Left hindlimb (tissue), 1 donor: ENCODE measurements around the gene SYS1.

Source experiments
- DNase-seq: peaks from one replicate; pipeline ENCODE4 v3.0.0-alpha.2; 2018

SYS1 gene

DNA sequence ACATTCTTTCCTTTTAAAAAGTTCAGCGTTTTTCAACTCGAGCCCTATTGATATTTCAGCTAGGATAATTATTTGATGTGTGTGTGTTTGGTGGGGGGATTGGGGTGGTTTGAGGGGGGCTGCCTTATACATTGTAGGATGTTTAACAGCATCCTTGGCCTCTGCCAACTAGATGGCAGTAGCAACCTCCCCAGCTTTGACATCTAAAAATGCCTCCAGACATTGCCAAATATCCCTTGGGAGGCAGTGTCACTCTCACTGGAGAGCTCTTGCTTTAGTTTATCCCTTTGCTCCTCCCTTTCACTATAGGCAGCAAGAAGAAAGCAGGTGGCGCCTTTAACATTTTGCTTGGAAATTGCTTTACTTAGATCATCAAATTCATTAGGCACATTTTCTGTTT is 29.8 kb downstream of the SYS1 start:
- DNase-seq, result no peak

DNA sequence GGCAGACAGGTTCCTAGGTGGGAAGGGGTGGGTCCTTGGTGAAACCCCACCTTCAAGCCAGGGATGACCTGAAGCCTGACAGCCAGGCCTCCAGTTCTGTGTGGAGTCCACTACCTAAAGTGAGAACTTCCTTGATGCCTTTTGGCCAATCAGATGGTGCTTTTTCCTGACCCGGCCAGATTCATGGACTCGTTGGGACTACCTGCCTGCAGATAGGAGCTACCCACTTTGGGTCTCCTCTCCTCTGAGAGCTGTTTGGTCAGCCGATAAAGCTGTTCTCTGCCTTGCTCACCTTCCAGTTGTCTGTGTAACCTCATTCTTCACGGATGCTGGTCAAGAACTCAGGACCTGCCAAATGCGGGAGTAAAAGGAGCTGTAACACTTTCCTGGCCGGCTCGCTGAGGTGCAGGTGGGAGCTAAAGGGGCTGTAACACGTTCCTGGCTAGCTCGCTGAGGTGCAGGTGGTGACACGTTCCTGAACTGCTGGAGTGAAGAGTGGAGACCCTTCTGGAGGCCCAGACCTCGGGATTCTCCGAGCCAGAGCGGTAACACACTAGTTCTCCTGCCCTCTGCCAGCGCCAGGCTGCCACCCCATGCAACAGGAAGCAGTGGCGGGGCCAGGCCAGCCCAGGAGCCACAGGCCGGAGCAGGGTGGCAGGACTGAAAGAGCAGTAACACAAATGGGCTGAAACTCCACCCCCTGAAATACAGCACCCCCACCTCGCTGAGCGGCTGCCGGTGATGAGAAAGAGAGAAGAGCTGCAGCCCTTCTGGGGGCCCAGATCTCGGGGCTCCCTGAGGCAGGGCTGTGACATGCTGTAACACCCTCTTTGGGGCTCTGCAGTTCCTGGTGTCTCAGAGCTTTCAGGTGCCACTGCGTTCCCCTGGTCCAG is 31.5 kb downstream of the SYS1 start:
- DNase-seq, result no peak

DNA sequence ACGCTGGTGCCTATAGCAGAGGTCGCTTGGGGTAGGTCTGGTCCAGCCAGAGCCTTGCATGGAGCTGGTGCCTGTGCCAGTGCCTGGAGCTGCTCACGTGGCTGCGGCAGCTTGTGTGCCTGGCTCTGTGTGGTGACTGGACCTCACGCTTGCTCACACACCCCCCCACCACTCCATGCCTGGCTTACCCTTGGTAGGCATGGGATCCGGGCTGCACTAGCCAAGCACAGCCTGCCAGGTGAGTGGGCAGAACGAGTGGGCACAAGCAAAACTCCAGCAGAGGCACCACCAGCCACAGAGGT is 32.1 kb downstream of the SYS1 start:
- DNase-seq, result no peak

DNA sequence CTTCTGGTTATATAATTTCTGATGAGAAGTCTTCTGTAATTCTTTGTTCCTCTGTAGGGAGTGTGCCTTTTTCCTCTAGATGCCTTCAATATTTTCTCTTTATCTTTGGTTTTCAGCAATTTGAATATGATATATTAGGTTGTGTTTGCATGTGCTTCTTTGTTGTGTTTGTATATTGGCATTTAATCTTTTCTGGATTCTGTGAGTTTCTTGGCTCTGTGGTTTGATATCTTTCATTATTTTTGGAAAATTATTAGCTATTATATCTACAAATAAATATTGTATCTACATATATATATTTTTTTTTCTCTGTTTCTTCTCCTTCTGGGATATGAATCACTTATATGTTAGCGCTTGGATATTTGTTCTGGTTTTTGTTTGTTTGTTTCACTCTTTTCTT is 36.1 kb downstream of the SYS1 start:
- no peak for DNase-seq

DNA sequence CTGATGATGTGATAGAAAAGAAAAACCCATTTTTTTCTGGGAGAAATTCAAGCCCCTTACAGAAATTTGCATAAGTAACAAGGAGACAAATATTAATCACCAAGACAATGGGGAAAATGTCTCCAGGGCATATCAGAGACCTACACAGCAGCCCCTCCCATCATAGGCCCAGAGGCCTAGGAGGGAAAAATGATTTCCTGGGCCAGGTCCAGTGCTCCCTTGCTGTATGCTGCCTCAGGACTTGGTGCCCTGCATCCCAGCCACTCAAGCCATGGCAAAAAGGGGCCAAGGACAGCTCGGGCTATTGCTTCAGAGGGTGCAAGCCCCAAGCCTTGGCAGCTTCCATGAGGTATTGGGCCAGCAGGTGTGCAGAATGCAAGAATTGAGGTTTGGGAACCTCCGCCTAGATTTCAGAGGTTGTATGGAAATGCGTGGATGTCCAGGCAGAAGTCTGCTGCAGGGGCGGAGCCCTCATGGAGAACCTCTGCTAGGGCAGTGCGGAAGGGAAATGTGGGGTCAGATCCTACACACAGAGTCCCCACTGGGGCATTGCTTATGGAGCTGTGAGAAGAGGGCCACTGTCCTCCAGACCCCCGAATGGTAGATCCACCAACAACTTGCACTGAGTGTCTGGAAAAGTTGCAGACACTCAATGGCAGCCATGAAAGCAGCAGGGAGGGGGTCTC is 37.5 kb downstream of the SYS1 start:
- no peak for DNase-seq

DNA sequence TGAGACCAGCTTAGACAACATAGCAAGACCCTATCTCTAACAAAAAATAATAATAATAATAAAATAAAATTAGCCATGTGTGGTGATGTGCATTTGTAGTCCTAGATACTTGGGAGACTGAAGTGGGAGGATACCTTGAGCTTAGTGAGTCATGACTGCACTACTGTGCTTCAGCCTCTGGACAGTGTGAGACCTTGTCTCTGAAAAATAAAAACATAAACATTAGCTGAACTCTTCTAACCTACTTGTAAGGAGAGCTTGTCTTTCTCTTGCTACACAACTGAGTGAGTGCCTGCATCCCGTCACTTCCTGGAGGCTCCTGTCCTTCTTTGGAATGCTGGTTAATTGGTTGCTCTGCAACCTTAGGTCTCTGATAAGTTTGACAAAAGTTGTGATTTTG is 40.0 kb downstream of the SYS1 start:
- no peak for DNase-seq

DNA sequence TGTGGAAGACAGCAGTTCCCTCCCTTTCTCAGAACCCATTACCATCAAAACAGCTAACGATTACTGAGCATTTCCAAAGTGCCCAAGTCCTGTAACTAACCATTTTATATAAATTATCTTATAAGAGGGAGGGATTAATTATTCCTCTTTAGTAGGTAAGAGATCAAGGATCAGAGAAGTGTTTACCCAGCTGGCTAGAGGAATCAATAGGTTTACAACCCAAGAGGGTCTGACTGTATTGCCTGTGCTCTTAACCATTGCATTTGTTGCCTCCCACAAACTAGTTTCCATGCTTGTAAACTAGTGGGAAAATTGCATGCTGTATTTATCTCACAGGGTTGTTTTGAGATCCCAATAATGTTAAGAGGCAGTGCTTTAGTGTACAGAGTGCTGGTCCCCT is 41.5 kb downstream of the SYS1 start:
- DNase-seq, result no peak

DNA sequence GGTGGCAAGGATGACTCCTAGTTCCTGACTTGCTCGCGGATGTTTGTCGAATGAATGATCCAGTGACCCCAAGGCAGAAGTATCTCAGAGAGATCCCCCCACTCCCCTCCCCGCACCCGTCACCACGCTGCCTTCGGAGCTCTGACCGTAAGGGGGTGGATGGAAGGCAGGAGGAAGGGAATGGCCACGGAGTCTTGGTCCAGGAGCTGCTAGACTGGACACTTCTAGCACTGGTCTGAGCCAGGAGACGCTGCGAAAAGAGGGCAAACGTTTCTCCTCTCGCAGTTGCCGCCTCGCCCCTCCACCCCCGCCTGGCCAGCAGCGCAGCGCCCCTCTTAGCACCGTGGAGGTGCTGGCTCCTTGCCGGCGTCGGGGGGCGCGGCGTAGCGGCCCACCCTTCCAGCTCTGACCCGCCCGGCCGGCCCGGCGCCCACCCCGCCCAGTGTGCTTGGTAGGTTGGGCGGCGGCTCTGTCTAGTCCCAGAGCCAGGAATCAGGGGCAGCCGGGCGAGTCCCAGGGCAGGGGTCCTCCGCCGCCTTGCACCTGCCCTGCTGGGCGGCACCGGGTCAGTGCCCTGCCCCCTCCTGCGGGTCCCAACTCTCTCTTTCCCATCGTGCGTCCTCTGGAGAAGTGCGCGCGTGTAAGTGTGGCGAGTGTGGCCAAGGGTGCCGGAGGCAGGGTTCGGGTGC is 42.8 kb downstream of the SYS1 start:
- no peak for DNase-seq

DNA sequence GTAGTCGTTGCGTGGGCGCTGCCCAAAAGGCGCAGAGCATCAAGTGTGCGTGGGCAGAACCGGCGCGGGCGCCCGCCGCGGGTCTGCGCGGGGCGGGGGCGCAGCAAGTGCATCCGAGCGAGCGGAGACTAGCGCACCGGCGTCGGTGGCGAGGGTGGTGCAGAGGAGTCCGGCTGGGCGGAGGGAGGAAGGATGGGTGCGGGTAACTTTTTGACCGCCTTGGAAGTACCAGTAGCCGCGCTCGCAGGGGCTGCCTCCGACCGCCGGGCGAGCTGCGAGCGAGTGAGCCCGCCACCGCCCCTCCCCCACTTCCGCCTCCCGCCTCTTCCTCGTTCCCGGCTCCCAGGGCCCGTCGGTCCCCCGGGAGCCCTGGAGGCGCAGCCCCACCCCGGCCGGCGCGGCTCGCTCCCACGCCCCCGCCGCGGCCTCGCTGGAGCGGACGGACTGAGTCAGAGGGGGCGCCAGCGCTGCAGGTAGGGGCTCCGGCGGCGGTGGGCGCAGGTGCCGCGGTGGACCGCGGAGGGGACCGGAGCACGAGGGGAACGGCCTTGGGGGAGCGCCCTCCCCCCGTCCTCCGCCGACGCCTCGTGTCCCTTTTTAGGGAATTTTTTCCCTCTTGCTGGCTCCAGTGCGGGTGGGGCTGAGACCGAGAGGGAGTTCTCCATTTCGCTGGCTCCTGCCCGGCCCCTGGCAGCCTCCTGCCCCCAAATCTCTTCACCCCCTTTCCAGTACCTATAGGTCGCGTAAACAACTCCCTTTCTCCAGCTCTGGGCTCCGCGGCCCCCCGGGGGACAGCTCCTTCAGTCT is 43.5 kb downstream of the SYS1 start:
- peak; percentile 56 for DNase-seq

DNA sequence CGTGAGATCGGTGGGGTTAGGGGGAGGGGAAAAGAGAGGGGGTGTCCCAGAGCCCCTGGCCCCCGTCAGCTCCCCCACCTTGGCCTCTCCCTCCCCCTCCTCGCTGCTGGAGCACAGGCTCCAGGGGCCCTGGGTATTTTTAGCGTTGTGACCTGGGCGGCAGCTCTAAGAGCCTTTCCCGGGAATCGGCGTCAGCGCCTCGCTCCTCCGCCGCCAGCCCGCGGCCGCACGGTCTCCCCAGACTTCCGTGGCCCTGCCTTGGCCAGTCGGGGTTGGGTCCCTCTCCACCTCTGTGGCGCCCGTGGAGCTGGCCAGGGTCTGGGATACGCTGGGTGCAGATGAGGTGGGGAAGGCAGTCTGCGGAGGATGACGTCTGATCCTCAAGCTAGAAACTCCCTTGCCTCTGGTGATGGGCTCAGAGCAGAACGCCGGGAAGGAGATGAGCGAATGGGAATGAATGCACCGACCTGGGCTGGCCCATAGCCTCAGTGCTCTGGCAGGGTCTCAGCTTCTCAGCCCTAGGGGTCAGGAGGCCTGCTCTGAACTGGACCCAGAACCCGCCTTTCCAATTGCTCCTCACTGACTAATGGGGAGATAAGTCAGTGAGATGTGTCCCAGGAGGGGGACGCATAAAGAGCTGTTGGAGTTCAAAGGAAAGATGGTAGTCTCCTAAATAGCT is 44.2 kb downstream of the SYS1 start:
- DNase-seq, result peak; percentile 43

DNA sequence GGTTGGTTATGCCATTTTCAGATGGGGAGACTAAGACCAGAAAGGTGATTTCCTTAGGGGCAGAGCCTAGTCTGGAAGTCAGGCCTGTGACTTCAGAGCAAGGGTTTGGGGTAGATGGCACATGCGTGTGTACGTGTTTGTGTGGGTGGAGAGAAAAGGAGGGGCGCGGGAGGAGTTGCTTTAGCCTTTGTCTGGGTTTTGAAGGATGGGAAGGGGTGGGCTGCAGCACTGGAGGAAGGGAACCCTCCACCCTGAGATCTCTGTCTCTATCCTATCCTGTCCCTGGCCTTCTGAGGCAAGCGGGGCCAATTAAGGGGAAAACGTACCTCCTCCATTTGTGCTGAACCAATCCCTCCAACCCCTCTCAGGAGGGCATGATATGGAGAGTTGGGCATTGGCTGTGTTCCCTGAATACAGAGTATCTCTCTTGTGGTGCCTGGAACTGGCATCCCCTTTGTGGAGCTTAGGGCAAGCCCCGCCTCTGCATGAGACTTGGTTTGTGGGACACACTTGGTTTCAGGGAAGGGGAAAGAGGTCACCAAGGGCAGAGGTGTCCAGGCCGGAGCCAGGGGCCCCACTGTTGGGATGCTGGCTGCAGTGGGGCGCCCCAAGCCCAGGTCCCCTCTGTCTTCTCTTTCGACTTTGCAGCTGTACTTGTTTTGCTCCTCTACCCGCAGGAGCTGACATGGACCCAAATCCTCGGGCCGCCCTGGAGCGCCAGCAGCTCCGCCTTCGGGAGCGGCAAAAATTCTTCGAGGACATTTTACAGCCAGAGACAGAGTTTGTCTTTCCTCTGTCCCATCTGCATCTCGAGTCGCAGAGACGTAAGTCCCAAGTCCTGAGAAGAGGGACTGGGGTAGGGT is 45.1 kb downstream of the SYS1 start, which contains the start of gene DBNDD2:
Gene DBNDD2, plus strand, starts transcription at position 507 of the 863 bp plus-strand sequence. Its CDS starts 179 bp downstream, at position 686.
- no peak for DNase-seq

DNA sequence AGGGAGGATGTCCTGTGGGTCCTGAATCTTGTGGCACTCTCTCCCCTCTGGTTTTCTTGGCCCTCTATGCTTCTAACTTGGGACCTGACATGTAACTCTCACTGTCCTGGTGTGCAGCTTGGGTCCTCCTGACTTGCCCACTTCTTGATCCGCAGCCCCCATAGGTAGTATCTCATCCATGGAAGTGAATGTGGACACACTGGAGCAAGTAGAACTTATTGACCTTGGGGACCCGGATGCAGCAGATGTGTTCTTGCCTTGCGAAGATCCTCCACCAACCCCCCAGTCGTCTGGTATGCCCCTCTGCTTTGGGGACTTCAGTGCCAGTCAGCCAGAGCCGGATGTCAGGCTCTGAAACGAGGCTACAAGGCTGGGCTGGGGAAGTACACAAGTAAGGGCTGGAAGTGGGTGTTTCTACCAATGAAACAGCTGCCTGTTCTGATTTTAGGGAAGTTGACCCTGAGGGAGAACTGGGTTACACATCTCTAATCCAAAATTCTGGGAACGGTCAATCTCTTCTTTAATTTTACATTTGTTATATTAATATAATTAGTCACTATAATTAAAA is 45.8 kb downstream of the SYS1 start:
- no peak for DNase-seq

DNA sequence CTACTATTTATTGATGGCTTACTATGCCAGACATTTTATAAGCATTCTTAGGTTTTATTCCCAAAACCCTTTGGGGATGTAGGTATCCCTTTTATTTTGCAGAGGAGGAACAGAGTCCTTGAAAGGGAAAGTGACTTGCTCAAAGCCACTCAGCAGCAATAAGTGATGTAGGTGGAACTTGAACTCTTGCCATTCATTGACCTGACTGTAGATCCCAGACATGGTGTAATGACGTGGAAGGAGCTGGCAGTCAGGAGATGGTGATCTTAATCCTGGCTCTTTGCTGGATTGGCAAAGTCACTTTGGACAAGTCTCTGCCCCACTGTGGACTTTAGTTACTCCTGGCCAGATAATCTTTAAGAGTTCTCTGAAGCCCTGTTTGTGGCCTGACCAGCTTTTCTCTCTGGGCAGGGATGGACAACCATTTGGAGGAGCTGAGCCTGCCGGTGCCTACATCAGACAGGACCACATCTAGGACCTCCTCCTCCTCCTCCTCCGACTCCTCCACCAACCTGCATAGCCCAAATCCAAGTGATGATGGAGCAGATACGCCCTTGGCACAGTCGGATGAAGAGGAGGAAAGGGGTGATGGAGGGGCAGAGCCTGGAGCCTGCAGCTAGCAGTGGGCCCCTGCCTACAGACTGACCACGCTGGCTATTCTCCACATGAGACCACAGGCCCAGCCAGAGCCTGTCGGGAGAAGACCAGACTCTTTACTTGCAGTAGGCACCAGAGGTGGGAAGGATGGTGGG is 46.7 kb downstream of the SYS1 start:
- DNase-seq, result no peak

DNA sequence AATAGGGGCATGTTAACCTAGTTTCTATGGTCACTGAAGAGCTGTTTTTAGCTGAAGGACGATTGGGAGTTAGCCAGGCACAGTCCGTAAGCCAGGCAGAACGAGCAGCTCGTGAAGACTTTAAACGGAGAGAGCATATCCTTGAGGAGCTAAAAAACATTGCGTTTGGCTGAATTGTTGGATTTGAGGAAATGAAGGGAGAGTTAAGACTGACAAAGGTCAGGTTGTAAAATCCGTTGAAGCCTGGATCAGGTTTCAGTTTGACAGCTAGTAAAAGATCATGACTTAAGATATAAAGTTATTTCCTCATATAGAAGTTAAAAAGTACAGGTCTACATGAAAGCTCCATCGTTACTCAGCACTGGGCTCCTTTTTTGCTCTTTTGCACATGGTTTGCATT is 47.9 kb downstream of the SYS1 start:
- DNase-seq, result no peak

DNA sequence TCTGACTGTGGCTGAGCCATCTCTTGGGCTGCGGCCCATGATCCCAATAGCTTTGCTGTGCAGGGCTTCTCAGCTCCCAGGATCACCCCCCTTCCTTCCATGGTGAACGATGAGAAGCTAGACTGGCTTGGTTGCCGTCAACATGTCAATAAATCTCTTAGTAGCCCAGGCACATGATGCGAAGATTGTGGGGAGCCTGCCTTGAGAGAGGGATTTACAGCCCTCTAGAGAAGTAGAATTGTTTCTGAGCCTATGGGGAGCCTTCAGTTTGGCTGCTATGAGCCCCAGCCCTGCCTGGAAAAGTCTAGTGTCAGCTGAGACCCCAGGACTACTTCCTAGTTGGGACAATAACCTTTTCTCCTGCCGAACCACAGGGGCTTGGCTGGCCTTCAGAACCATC is 49.7 kb downstream of the SYS1 start:
- DNase-seq, result no peak

DNA sequence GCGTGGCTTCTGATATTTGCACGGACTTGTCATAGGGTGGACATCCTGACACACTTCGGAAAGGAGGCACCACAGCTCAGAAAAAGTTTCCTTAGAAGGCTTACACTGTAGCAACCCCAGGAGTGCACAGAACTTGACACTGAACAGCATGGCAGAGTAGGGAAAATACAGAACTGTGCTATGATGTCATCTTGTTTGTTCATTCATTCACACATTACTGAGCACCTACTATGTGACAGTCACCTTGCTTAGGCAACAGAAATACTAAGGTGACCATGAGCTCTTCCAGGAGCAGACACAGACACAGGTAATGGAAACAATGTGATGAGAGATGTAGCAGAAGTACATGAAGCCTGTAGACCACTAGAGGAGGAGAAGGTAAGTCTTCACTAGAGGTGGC is 50.5 kb downstream of the SYS1 start:
- DNase-seq, result no peak

DNA sequence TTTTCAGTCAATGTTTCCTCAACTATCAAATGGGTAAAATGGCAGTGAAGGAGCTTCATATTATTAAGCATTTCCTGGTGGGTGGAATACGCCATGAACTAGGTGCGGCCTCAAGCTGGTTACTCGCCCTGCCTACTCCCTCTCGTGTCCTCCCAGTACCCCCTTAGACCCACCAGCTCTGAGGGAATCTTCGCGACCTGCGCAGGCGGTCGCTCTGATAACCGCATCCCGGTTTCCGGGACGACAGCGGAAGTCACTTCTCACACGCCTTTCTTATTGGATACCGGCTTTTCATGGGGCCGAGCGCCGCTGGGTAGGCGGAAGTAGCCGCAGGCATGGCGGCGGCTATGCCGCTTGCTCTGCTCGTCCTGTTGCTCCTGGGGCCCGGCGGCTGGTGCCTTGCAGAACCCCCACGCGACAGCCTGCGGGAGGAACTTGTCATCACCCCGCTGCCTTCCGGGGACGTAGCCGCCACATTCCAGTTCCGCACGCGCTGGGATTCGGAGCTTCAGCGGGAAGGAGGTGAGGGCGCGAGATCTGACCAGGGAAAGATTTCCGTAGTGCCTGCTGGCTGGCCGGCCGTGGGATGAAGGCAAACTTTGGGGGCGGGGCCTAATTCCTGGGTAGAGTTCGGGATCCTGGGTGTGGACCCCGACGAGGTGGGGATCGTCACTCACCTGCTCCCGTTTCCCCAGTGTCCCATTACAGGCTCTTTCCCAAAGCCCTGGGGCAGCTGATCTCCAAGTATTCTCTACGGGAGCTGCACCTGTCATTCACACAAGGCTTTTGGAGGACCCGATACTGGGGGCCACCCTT is 53.1 kb downstream of the SYS1 start, which contains the start of gene PIGT:
Gene PIGT, plus strand, starts transcription at position 320 of the 816 bp plus-strand sequence. Its CDS starts 16 bp downstream, at position 336.
- peak; percentile 88 for DNase-seq

DNA sequence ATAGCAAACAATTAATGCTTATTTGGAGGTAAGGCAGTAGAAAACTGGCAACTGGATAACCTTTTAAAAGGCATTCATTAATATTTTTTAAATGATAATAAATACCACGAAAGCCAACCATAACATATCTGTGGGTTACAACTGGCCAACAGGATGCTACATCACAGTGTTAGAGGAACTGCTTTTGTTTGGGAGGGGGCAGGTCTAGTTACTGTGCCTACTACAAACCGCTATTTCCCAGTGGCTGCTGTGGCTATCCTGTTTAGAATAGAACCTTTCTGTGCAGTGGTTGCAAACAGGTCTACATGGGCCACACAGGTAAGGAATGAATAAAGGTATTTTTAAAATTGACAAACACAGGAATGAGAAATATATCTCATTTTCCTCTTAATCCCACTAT is 54.0 kb downstream of the SYS1 start:
- DNase-seq, result no peak
